Measurements from ENCODE around the gene CFAP69.

DNA sequence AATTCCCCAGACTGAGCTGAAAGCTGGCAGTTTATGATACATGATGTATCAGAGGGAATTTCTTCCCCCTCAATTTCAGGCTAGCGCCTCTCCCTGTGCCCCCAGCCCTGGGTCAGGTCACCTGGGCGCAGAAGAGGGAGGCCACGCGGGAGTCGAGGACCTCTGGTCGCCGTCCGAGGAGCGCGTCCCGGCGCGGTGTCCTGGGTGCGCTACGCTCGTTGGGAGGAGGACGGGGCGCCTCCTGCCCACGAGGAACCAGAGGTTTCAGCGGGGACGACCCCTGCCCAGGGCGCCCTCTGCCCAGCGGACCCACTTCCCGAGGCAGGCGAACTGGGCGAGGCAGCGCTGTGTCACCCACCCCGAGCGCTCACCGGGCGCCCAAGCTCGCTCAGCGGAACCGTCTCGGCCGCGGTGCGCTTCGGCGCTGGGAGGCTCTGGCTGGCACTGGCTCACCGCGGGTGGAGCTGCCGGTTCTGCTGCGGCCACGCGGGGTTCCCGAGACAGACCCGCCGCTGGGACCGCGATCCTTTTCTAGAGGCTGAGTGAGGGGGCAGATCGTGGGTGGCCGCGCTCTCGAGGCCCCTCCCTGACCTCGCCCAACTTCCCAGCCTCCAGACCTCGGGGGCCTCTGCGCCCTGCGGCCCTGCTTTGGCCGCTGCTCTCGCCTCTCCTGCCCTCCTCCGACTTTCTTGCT is 76.0 kb downstream of the CFAP69 start, which contains the start of gene FAM237B:
- TF ChIP-seq, protein P1, sequence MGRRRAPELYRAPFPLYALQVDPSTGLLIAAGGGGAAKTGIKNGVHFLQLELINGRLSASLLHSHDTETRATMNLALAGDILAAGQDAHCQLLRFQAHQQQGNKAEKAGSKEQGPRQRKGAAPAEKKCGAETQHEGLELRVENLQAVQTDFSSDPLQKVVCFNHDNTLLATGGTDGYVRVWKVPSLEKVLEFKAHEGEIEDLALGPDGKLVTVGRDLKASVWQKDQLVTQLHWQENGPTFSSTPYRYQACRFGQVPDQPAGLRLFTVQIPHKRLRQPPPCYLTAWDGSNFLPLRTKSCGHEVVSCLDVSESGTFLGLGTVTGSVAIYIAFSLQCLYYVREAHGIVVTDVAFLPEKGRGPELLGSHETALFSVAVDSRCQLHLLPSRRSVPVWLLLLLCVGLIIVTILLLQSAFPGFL (CRISPR knock-in tag; IDR thresholded peaks at IDR 0.05; ENCODE audit: borderline replicate concordance), result no peak
- TF ChIP-seq, protein P2, sequence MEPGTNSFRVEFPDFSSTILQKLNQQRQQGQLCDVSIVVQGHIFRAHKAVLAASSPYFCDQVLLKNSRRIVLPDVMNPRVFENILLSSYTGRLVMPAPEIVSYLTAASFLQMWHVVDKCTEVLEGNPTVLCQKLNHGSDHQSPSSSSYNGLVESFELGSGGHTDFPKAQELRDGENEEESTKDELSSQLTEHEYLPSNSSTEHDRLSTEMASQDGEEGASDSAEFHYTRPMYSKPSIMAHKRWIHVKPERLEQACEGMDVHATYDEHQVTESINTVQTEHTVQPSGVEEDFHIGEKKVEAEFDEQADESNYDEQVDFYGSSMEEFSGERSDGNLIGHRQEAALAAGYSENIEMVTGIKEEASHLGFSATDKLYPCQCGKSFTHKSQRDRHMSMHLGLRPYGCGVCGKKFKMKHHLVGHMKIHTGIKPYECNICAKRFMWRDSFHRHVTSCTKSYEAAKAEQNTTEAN (CRISPR knock-in tag; IDR thresholded peaks at IDR 0.05), result no peak

Measured in WTC11 (cell line).